ENCODE results near the gene C16orf95. TPM values are rescaled to one million over a fixed set of nuclear protein-coding genes. Genes with fewer than 3 reads are reported as not detected.

C16orf95 gene
- total RNA-seq, result 3.3 and 4.1 TPM in 2 replicates

GRCh38 chr16:87316923-87317749 is at the start of gene C16orf95:
Gene C16orf95 (minus strand): TSS chr16:87317392. CDS start chr16:87317242, 150 bp downstream.

Other genes starting within 250 kb of the C16orf95 start
- gene FBXO31, start 66.4 kb upstream of the C16orf95 start, total RNA-seq, result 17.0 and 23.9 TPM in 2 replicates
- gene MAP1LC3B, start 74.9 kb upstream of the C16orf95 start, total RNA-seq, result 17.8 and 27.0 TPM in 2 replicates
- 6.4 and 9.9 TPM in 2 replicates for gene ZCCHC14, start 175.6 kb upstream of the C16orf95 start, total RNA-seq

Measured in endothelial cell of coronary artery (primary cell).